ENCODE measurements around the gene PCDHAC2. TPM values are rescaled to one million over a fixed set of nuclear protein-coding genes. Genes with fewer than 3 reads are reported as not detected.

The PCDHAC2 gene
- total RNA-seq, 2 experiments from 2014 or later: not detected

- H3K4me1 Mint-ChIP-seq: no peaks in the 10 kb centered on the region
These were observed 1.1 kb downstream of the PCDHAC2 start for GRCh38 chr5:140967226-140967893.

GRCh38 chr5:140969880-140970279 is 3.6 kb downstream of the PCDHAC2 start:
- peaks cover 32% of the 10 kb centered on the region for H3K27me3 Mint-ChIP-seq
- H3K9me3 Mint-ChIP-seq: no peaks in the 10 kb centered on the region
- H3K4me1 Mint-ChIP-seq: no peaks in the 10 kb centered on the region

More at GRCh38 chr5:140967226-140967893, 1.1 kb downstream of the PCDHAC2 start:
- Mint-ChIP-seq H3K36me3 (no peaks in the 10 kb centered on the region), H3K27me3 (peaks cover 43% of the 10 kb centered on the region), H3K4me3 (no peak overlapping the region), H3K27ac (no peak overlapping the region), H3K9me3 (no peaks in the 10 kb centered on the region)
- no peak for DNase-seq

GRCh38 chr5:140973550-140973949 is 7.3 kb downstream of the PCDHAC2 start:
- no peak overlapping the region for H3K4me3 Mint-ChIP-seq
- no peak for DNase-seq
- no peaks in the 10 kb centered on the region for H3K9me3 Mint-ChIP-seq
- no peak overlapping the region for H3K27ac Mint-ChIP-seq
- no peaks in the 10 kb centered on the region for H3K27me3 Mint-ChIP-seq
- H3K36me3 Mint-ChIP-seq: no peaks in the 10 kb centered on the region
- H3K4me1 Mint-ChIP-seq: no peaks in the 10 kb centered on the region

More at GRCh38 chr5:140969880-140970279, 3.6 kb downstream of the PCDHAC2 start:
- Mint-ChIP-seq H3K27ac (no peak overlapping the region), H3K36me3 (no peaks in the 10 kb centered on the region), H3K4me3 (no peak overlapping the region)
- DNase-seq: no peak

GRCh38 chr5:140977003-140977402 is 10.7 kb downstream of the PCDHAC2 start:
- no peak for DNase-seq
- no peak overlapping the region for H3K4me3 Mint-ChIP-seq
- no peaks in the 10 kb centered on the region for H3K4me1 Mint-ChIP-seq

GRCh38 chr5:140978260-140978659 is 12.0 kb downstream of the PCDHAC2 start:
- H3K4me3 Mint-ChIP-seq: no peak overlapping the region
- H3K4me1 Mint-ChIP-seq: no peaks in the 10 kb centered on the region
- peaks cover 4% of the 10 kb centered on the region for H3K27me3 Mint-ChIP-seq
- no peak overlapping the region for H3K27ac Mint-ChIP-seq
- H3K9me3 Mint-ChIP-seq: no peaks in the 10 kb centered on the region
- no peak for DNase-seq
- H3K36me3 Mint-ChIP-seq: no peaks in the 10 kb centered on the region

More at GRCh38 chr5:140977003-140977402, 10.7 kb downstream of the PCDHAC2 start:
- no peaks in the 10 kb centered on the region for H3K36me3 Mint-ChIP-seq
- no peak overlapping the region for H3K27ac Mint-ChIP-seq
- H3K27me3 Mint-ChIP-seq: no peaks in the 10 kb centered on the region
- H3K9me3 Mint-ChIP-seq: no peaks in the 10 kb centered on the region

GRCh38 chr5:140978983-140979382 is 12.7 kb downstream of the PCDHAC2 start:
- peaks cover 6% of the 10 kb centered on the region for H3K27me3 Mint-ChIP-seq
- H3K36me3 Mint-ChIP-seq: no peaks in the 10 kb centered on the region
- no peaks in the 10 kb centered on the region for H3K9me3 Mint-ChIP-seq
- no peak overlapping the region for H3K27ac Mint-ChIP-seq
- no peak overlapping the region for H3K4me3 Mint-ChIP-seq
- no peak for DNase-seq
- no peaks in the 10 kb centered on the region for H3K4me1 Mint-ChIP-seq

GRCh38 chr5:140982083-140982716 is 15.9 kb downstream of the PCDHAC2 start:
- no peaks in the 10 kb centered on the region for H3K9me3 Mint-ChIP-seq

DNA sequence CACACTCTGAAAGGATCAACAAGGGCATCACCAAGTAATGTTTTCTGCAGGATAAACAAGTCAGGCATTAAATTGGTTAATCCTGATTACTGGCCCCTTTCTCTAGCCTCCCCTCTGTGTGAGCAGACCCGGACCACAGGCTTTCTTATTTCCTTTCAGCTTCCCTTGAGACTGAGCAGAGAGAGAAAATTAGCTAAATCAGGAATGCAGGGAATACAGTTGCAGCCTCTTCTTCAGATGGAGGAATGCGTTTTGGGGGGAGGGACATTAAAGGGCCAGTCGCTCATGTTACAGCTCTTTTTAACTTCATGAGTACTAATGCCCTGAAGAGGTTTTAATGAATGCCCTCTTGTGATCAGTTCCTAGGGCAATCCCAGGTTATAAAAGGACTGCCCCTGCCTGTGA is 19.8 kb downstream of the PCDHAC2 start:
- Mint-ChIP-seq H3K27ac (no peak overlapping the region), H3K36me3 (no peaks in the 10 kb centered on the region), H3K9me3 (no peaks in the 10 kb centered on the region), H3K4me3 (no peak overlapping the region), H3K27me3 (peaks cover 22% of the 10 kb centered on the region), H3K4me1 (no peaks in the 10 kb centered on the region)
- no peak for DNase-seq

More at GRCh38 chr5:140982083-140982716, 15.9 kb downstream of the PCDHAC2 start:
- no peaks in the 10 kb centered on the region for H3K4me1 Mint-ChIP-seq
- H3K27ac Mint-ChIP-seq: no peak overlapping the region
- H3K4me3 Mint-ChIP-seq: no peak overlapping the region
- DNase-seq: no peak
- H3K36me3 Mint-ChIP-seq: no peaks in the 10 kb centered on the region
- H3K27me3 Mint-ChIP-seq: peaks cover 15% of the 10 kb centered on the region

DNA sequence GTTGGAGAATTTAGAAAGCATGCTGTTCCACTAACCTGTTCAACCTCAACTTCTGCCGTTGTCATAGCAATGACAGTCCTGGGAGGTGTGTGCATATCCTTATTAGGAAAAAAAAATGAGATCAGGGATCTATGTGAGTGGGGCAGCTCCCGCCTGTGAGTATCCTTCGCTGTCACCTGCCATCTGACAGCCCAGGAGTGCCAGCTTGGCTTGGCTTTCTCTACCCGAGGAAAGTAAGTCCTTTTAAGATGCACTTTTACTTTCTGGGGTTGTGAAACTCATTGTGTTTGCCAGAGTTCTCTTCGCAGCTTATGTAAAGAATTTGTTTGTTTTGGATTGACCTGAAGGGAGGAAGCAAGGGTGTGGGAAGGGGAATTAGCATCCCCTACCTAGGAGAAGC is 21.8 kb downstream of the PCDHAC2 start:
- H3K4me3 Mint-ChIP-seq: no peak overlapping the region

DNA sequence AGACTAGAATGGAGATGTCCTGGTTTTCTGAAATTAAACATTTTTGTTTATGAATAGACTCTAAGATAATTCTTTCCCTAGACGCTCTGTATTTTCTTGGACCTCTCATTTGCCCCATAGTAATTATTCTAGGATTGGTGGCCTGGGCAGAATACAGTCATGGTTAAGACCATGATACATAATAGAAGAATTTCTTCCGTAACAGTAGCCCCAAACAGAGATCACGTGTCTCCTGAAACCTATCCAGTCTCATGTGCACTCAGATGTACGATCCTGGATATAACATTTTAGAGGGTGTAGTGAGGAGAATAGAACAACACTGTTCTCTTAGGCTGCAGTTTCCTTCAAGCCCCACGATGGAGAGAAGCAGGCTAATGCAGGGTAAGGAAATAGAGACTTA is 22.3 kb downstream of the PCDHAC2 start:
- DNase-seq: no peak
- Mint-ChIP-seq H3K27ac (no peak overlapping the region), H3K4me3 (no peak overlapping the region), H3K36me3 (no peaks in the 10 kb centered on the region), H3K4me1 (no peaks in the 10 kb centered on the region), H3K9me3 (no peaks in the 10 kb centered on the region), H3K27me3 (peaks cover 21% of the 10 kb centered on the region)

More for the DNA sequence above, 21.8 kb downstream of the PCDHAC2 start:
- DNase-seq: no peak
- H3K27ac Mint-ChIP-seq: no peak overlapping the region
- no peaks in the 10 kb centered on the region for H3K4me1 Mint-ChIP-seq
- H3K27me3 Mint-ChIP-seq: peaks cover 24% of the 10 kb centered on the region
- no peaks in the 10 kb centered on the region for H3K36me3 Mint-ChIP-seq
- no peaks in the 10 kb centered on the region for H3K9me3 Mint-ChIP-seq

DNA sequence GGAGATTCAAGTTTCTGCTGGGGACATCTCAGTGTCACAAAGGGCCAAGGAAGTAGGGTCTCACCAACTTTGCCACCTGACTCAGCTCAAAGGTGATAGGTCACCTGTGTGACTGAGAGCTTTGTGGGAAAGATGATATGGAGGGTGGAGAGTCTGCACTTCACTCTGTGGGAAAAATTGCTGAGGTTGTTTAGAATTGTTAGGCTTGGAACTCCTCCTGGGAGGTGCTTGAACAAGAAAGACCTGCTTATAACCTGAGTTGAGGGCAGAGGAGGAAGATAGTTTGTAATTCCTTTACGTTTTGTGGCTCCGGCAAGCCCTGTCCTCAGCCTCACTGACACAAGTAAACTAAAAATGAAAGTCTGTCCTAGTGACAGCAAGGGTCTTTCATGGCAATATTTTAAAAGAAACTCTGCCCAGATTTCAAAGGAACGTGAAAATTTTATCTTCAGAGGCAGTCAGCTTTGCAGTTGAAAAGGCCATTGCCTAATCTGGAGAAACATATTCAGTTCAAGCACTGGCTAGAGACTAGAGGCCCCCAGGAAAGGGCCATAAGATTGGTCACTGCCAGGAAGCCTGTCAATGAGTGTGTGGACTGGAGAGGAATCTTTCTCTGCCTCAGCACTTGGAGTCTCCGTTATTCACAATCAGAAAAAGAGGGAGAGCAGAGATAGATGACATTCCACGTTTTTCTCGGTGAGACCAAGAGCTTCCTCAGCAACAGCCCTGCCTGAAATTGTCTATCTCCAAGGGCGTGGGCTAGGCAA is 23.2 kb downstream of the PCDHAC2 start:
- Mint-ChIP-seq H3K27ac (no peak overlapping the region), H3K36me3 (no peaks in the 10 kb centered on the region), H3K27me3 (peaks cover 21% of the 10 kb centered on the region), H3K4me1 (no peaks in the 10 kb centered on the region), H3K4me3 (no peak overlapping the region), H3K9me3 (no peaks in the 10 kb centered on the region)
- no peak for DNase-seq

GRCh38 chr5:140992828-140993227 is 26.6 kb downstream of the PCDHAC2 start:
- no peak for DNase-seq
- no peaks in the 10 kb centered on the region for H3K36me3 Mint-ChIP-seq
- no peaks in the 10 kb centered on the region for H3K4me1 Mint-ChIP-seq
- H3K4me3 Mint-ChIP-seq: no peak overlapping the region
- peaks cover 13% of the 10 kb centered on the region for H3K27me3 Mint-ChIP-seq
- no peaks in the 10 kb centered on the region for H3K9me3 Mint-ChIP-seq
- H3K27ac Mint-ChIP-seq: no peak overlapping the region

GRCh38 chr5:140996060-140996459 is 29.8 kb downstream of the PCDHAC2 start:
- Mint-ChIP-seq H3K4me1 (no peaks in the 10 kb centered on the region), H3K27me3 (peaks cover 24% of the 10 kb centered on the region), H3K9me3 (no peaks in the 10 kb centered on the region), H3K4me3 (no peak overlapping the region), H3K27ac (no peak overlapping the region), H3K36me3 (no peaks in the 10 kb centered on the region)
- DNase-seq: no peak

DNA sequence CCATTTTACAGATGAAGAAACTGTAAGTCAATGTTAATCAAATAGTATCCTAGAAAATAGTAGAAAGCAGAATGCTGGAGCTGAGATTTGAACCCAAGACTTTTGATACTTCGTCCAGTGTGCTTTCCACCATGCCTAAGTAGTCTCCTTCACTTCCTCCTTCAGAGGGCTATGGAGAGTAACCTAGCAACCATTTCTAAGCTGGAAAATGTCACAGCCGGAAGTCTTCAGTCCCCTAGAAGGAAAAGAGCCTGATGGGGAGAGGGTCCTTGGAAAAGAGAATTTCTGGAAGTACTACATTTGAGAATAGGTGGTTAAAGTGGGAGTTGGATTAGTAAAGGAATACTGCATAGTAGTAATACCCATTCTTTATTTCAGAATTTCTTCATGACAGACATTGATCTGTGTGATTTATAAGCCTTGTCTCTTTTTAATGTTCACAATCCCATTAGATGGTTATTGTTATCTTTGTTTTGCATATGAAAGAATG is 32.7 kb downstream of the PCDHAC2 start:
- Mint-ChIP-seq H3K36me3 (no peaks in the 10 kb centered on the region), H3K9me3 (no peaks in the 10 kb centered on the region), H3K27ac (no peak overlapping the region), H3K27me3 (peaks cover 42% of the 10 kb centered on the region), H3K4me3 (no peak overlapping the region), H3K4me1 (peaks cover 6% of the 10 kb centered on the region)
- no peak for DNase-seq

DNA sequence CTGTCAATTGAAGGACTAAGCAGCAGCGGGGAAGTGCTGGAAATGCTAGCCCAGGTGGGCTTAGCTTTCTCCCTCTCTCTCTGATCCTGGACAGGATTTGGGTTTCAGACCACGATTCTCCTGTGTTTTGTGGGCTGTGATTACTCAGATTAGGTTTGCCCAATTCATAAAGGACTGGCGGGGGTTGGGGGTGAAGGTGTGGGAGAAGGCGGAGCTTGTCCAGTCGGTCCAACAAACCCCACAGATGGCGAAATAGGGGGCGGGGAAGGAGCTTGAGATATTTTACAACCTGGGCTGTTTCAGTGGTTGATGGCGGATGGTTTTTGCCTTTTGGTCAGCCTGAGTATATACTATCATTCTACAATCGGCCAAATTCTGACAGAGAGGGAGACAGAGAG is 35.2 kb downstream of the PCDHAC2 start:
- Mint-ChIP-seq H3K4me3 (peak overlapping the region; percentile 40), H3K27ac (no peak overlapping the region), H3K27me3 (peaks cover 49% of the 10 kb centered on the region), H3K36me3 (no peaks in the 10 kb centered on the region), H3K4me1 (peaks cover 6% of the 10 kb centered on the region), H3K9me3 (no peaks in the 10 kb centered on the region)
- DNase-seq: no peak
